OCI-LY7 (cell line): ENCODE data around the gene SLC25A22.

Experiments
- EZH2phosphoT487 ChIP-seq: fragments of 200-600 bp; sonication (generic); IDR thresholded peaks from 2 replicates; pipeline ENCODE4 v1.6.1; 2018; ENCODE audit warnings: low read depth, borderline replicate concordance, mild to moderate bottlenecking, mixed run types, antibody characterized with exemption, low read length, moderate library complexity, mixed read lengths
- TF ChIP-seq, protein P1 (sequence below): fragments of 200-600 bp; sonication (generic); conservative IDR thresholded peaks from 2 replicates; pipeline ENCODE4 v1.5.1; 2014; ENCODE audit warnings: mild to moderate bottlenecking, antibody characterized with exemption, low read length, moderate library complexity, mixed read lengths

- TF ChIP-seq, protein P1, sequence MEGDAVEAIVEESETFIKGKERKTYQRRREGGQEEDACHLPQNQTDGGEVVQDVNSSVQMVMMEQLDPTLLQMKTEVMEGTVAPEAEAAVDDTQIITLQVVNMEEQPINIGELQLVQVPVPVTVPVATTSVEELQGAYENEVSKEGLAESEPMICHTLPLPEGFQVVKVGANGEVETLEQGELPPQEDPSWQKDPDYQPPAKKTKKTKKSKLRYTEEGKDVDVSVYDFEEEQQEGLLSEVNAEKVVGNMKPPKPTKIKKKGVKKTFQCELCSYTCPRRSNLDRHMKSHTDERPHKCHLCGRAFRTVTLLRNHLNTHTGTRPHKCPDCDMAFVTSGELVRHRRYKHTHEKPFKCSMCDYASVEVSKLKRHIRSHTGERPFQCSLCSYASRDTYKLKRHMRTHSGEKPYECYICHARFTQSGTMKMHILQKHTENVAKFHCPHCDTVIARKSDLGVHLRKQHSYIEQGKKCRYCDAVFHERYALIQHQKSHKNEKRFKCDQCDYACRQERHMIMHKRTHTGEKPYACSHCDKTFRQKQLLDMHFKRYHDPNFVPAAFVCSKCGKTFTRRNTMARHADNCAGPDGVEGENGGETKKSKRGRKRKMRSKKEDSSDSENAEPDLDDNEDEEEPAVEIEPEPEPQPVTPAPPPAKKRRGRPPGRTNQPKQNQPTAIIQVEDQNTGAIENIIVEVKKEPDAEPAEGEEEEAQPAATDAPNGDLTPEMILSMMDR: no peak
- no peak for TF ChIP-seq EZH2phosphoT487
These were observed 8.1 kb downstream of the SLC25A22 start, which contains the start of gene CEND1 for GRCh38 chr11:789943-790342.
